Measurements from ENCODE around the gene DHRS2.

Gene DHRS2

GRCh38 chr14:23643533-23644194, 7.5 kb downstream of the DHRS2 start:
- TF ChIP-seq, protein P1, sequence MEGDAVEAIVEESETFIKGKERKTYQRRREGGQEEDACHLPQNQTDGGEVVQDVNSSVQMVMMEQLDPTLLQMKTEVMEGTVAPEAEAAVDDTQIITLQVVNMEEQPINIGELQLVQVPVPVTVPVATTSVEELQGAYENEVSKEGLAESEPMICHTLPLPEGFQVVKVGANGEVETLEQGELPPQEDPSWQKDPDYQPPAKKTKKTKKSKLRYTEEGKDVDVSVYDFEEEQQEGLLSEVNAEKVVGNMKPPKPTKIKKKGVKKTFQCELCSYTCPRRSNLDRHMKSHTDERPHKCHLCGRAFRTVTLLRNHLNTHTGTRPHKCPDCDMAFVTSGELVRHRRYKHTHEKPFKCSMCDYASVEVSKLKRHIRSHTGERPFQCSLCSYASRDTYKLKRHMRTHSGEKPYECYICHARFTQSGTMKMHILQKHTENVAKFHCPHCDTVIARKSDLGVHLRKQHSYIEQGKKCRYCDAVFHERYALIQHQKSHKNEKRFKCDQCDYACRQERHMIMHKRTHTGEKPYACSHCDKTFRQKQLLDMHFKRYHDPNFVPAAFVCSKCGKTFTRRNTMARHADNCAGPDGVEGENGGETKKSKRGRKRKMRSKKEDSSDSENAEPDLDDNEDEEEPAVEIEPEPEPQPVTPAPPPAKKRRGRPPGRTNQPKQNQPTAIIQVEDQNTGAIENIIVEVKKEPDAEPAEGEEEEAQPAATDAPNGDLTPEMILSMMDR (IDR thresholded peaks at IDR 0.05; ENCODE audit: low read depth, low read length, missing control alignments), result no peak
- no peak overlapping the region for H3K4me3 ChIP-seq (ENCODE audit: low read depth, low read length)
- no peak for DNase-seq (ENCODE audit: low read depth)

DNA sequence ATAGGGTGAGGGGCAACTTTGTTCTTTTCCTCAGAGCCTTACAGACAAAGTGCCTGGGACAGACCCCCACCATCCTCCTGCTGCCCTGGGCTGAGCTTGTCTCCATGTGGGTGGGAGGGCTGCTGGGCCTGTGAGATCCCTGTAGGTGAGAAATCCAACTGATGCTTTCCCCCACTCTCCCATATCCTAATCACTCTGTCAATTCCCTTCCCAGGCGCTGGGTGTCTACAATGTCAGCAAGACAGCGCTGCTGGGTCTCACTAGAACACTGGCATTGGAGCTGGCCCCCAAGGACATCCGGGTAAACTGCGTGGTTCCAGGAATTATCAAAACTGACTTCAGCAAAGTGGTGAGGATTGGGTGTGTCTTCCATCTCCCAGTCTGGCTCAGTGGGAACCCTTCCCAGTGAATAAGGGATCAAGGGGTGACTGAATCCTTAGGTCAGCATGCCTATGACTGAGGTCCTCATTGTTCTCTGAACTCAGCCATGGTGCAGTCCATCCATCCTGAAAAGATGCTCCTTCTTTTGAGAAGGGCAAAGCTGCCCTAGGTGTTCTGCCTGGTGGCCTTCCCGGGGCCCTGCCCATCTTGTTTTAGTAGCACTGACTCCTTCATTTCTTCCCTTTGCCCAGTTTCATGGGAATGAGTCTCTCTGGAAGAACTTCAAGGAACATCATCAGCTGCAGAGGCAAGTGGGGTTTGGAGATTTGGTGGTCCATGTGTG, 8.2 kb downstream of the DHRS2 start:
- no peak for DNase-seq (ENCODE audit: low read depth)
- TF ChIP-seq, protein P1 (IDR thresholded peaks at IDR 0.05; ENCODE audit: low read depth, low read length, missing control alignments), result no peak
- H3K4me3 ChIP-seq (ENCODE audit: low read depth, low read length), result no peak overlapping the region

DNA sequence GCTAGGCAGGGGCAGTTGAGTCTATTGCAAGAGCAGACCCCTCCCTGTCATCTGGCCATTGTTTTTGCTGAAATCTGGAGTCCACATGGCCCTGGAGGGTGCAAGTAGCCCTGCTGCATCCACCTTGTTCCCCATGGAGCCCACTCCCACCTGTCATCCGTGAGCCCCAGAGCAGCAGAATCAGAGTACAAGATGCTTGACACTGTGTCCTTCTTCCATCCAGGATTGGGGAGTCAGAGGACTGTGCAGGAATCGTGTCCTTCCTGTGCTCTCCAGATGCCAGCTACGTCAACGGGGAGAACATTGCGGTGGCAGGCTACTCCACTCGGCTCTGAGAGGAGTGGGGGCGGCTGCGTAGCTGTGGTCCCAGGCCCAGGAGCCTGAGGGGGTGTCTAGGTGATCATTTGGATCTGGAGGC, 8.8 kb downstream of the DHRS2 start:
- TF ChIP-seq, protein P1 (IDR thresholded peaks at IDR 0.05; ENCODE audit: low read depth, low read length, missing control alignments), result no peak
- no peak for DNase-seq (ENCODE audit: low read depth)

DNA sequence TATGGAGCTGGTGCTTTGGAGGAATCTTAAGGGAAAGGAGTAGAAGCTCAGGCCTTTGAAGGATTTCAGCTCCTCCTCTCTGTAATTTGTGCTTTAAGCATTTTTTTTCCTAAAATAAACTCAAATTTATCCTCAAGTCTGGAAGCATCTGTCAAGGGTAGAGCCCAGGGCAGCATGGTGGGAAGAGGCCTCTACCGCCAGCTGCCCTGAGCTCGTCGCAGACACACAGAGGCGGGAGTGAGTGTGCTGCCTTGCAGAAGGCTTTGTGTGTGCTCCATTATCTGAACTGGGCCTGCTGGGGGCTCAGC, 9.3 kb downstream of the DHRS2 start:
- no peak overlapping the region for H3K4me3 ChIP-seq (ENCODE audit: low read depth, low read length)
- no peak for DNase-seq (ENCODE audit: low read depth)
- TF ChIP-seq, protein P1 (IDR thresholded peaks at IDR 0.05; ENCODE audit: low read depth, low read length, missing control alignments), result no peak

More for the DNA sequence above, 8.8 kb downstream of the DHRS2 start:
- no peak overlapping the region for H3K4me3 ChIP-seq (ENCODE audit: low read depth, low read length)

- TF ChIP-seq, protein P1 (IDR thresholded peaks at IDR 0.05; ENCODE audit: low read depth, low read length, missing control alignments), result no peak
- no peak overlapping the region for H3K4me3 ChIP-seq (ENCODE audit: low read depth, low read length)
- DNase-seq (ENCODE audit: low read depth), result no peak
Observed at GRCh38 chr14:23645812-23646647, 9.9 kb downstream of the DHRS2 start.

DNA sequence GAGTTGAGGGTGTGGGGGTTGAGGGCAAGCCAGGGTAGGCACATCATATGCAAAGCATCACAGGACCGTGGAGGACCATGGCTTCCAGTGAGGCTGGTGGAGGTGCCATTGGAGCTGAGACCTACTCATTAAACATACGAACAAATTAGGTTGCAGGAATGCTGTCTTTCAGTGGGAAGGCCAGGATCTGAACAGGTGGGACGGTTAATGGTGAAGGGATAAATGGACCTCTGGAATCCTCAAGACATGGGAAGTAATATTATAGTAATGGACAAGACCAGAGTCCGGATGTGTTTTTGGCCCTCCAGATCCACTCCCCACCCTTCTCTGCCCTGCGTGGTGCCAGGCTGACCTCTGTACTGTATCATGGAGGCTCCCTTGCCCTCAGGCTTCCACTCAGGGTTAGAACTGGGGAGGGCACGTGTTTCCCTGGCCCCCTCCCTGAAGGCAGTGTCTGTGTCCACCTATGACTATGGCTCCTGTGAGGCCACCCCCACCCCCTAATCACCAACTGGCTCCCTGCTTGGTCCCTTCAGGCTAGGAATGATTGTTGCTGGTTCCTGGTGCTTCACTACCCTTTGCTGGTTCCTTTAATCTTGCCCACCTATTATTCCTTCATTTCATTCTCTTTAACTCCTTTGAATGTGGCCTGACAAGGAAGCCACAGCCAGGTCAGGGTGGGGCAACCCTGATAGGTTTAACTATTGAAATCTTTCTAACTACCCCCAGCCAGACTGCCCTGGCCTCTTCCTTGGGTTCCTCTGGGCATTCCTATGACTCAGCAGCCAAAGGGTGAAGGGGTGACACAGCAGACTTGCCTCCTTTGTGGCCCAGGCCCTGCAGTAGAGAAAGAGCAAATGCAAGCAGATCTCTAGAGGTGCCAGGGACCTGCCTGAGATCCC, 10.7 kb downstream of the DHRS2 start:
- no peak for DNase-seq (ENCODE audit: low read depth)
- H3K4me3 ChIP-seq (ENCODE audit: low read depth, low read length), result no peak overlapping the region
- TF ChIP-seq, protein P1 (IDR thresholded peaks at IDR 0.05; ENCODE audit: low read depth, low read length, missing control alignments), result no peak

Data from GM12864 (cell line).